Neural progenitor cell (in vitro differentiated cells): Measurements from ENCODE around the gene FBLN2.

Source experiments
- CTCF ChIP-seq: fragments of 200-600 bp; sonication (generic); IDR thresholded peaks from 2 replicates; pipeline ENCODE4 v1.5.1; 2017; ENCODE audit warnings: antibody characterized with exemption, mild to moderate bottlenecking
- EZH2 ChIP-seq: fragments of 200-600 bp; sonication (generic); IDR thresholded peaks from 2 replicates; pipeline ENCODE4 v1.6.1; 2017; ENCODE audit warnings: antibody characterized with exemption, mild to moderate bottlenecking, moderate library complexity

- TF ChIP-seq CTCF (no peak), EZH2 (no peak)
These were observed 15.0 kb upstream of the FBLN2 start for GRCh38 chr3:13533885-13534301.
